GM12872 (cell line): ENCODE data around the gene HOXC9.
A peak's percentile ranks its signal among the peaks of the same experiment; 100 is the strongest.

ENCODE experiments used
- CTCF ChIP-seq: IDR thresholded peaks from 3 replicates; pipeline ENCODE4 v1.5.1; 2011; ENCODE audit warnings: low read depth, mild to moderate bottlenecking, low read length, moderate library complexity; ENCODE audit not compliant: insufficient read depth

The HOXC9 gene

GRCh38 chr12:54009171-54010052 lies 9.5 kb downstream of the HOXC9 start:
- no peak for TF ChIP-seq CTCF

- no peak for TF ChIP-seq CTCF
These were observed 10.4 kb downstream of the HOXC9 start for GRCh38 chr12:54010053-54010971.

- no peak for TF ChIP-seq CTCF
These were observed 11.2 kb downstream of the HOXC9 start for GRCh38 chr12:54010972-54011664.

GRCh38 chr12:54011665-54012532 lies 11.9 kb downstream of the HOXC9 start:
- TF ChIP-seq CTCF = no peak

GRCh38 chr12:54012631-54013409 lies 12.9 kb downstream of the HOXC9 start:
- TF ChIP-seq CTCF = peak; percentile 35; the same call in 2 of the 3 replicates

GRCh38 chr12:54014377-54015017 lies 14.5 kb downstream of the HOXC9 start:
- TF ChIP-seq CTCF = no peak
